Left lung (tissue), 10 donors: ENCODE data around the gene CAPS. TPM values are rescaled to one million over a fixed set of nuclear protein-coding genes. Genes with fewer than 3 reads are reported as not detected.
A peak's percentile ranks its signal among the peaks of the same experiment; 100 is the strongest.

Experiments
- ATAC-seq: fragments of 200-7000 bp; cut with Tn5 transposase; one replicate; pipeline ENCODE4 v1.9.1; 2020; ENCODE audit warnings: moderate library complexity
- DNase-seq, 4 donors: peaks; one replicate each; pipeline ENCODE4 v3.0.0-alpha.2; 2013 to 2020
- H3K27ac ChIP-seq, 2 donors: fragments of 200-600 bp; sonication (generic) in 1 of 2; one replicate each; pipeline versions ENCODE4 v1.5.0 to v1.8.0; 2020 to 2021
- H3K27me3 ChIP-seq, 2 donors: fragments of 200-600 bp; sonication (generic) in 1 of 2; one replicate each; pipeline versions ENCODE4 v1.5.0 to v1.8.0; 2020 to 2021
- H3K36me3 ChIP-seq, 2 donors: fragments of 200-600 bp; sonication (generic) in 1 of 2; one replicate each; pipeline versions ENCODE4 v1.5.0 to v1.8.0; 2020 to 2021
- H3K4me1 ChIP-seq, 2 donors: fragments of 200-600 bp; one replicate each; pipeline ENCODE4 v1.8.0; 2021
- H3K4me3 ChIP-seq, 2 donors: fragments of 200-600 bp; sonication (generic) in 1 of 2; one replicate each; pipeline versions ENCODE4 v1.5.0 to v1.8.0; 2020 to 2021; ENCODE audit warnings: mild to moderate bottlenecking in 1 of 2
- H3K9me3 ChIP-seq, 2 donors: fragments of 200-600 bp; sonication (generic) in 1 of 2; one replicate each; pipeline versions ENCODE4 v1.5.0 to v1.8.0; 2020 to 2021
- CTCF ChIP-seq, 2 donors: fragments of 200-600 bp; sonication (generic) in 1 of 2; IDR thresholded peaks; one replicate each; pipeline versions ENCODE4 v1.5.0 to v1.8.0; 2021; ENCODE audit warnings: antibody characterized with exemption in 2 of 2
- intact Hi-C, 2 donors: fragments of 100-400 bp; cut with DNase I; formaldehyde crosslinking; loops; one replicate each; pipeline versions ENCODE4 v1.11.2 to v1.14.2; 2022
- polyA plus RNA-seq, 6 donors: library from polyadenylated mRNA; unstranded; fragments of 120-200 nt; gene quantifications; one replicate each; pipeline ENCODE4 v1.2.1, GENCODE V29; 2013; ENCODE audit not compliant: insufficient read length in 6 of 6
- total RNA-seq, 2 donors: library from RNA; stranded (reverse); fragmentation: NEBNext Ultra II Directional; extraction: Animal tissue kit (Norgen Biotek cat#: 25700); gene quantifications; one replicate each; pipeline ENCODE4 v1.2.1, GENCODE V29; 2021
- donor health status: DM: no; HTN: yes; CAD: no.
- donor health status: DM: no; HTN: no; CAD: no.

Gene CAPS
- total and polyA plus RNA-seq, 8 donors: 8.8 to 44.9 (median 28.3) TPM

GRCh38 chr19:5940260-5941208, 26.5 kb downstream of the CAPS start:
- Histone ChIP-seq H3K36me3 (peaks cover 0 to 59% of the 10 kb centered on the region in 2 donors), H3K9me3 (no peaks in the 10 kb centered on the region), H3K27me3 (no peaks in the 10 kb centered on the region), H3K4me1 (peaks cover 3 to 7% of the 10 kb centered on the region in 2 donors), H3K4me3 (no peak overlapping the region), H3K27ac (no peak overlapping the region)
- intact Hi-C loops: no loop called here
- ATAC-seq (no peak), DNase-seq (peak in 1 of 4 donors; percentile 40)
- no peak for TF ChIP-seq CTCF (IDR thresholded peaks at IDR 0.05)

GRCh38 chr19:5941673-5942072, 27.6 kb downstream of the CAPS start:
- Histone ChIP-seq H3K4me1 (peaks cover under 1 to 14% of the 10 kb centered on the region in 2 donors), H3K27ac (no peak overlapping the region), H3K4me3 (no peak overlapping the region), H3K36me3 (peaks cover 0 to 47% of the 10 kb centered on the region in 2 donors), H3K9me3 (no peaks in the 10 kb centered on the region), H3K27me3 (no peaks in the 10 kb centered on the region)
- TF ChIP-seq CTCF (IDR thresholded peaks at IDR 0.05): no peak
- peak in 1 of 4 donors; percentile 28 for DNase-seq
- ATAC-seq: no peak
- intact Hi-C loops: no loop called here

- TF ChIP-seq CTCF (IDR thresholded peaks at IDR 0.05): no peak
- no peaks in the 10 kb centered on the region for H3K9me3 ChIP-seq
- H3K4me1 ChIP-seq: peaks cover 9 to 27% of the 10 kb centered on the region in 2 donors
- H3K27ac ChIP-seq: no peak overlapping the region
- intact Hi-C loops: no loop called here
- no peak overlapping the region for H3K4me3 ChIP-seq
- H3K27me3 ChIP-seq: no peaks in the 10 kb centered on the region
- DNase-seq: peak in 1 of 4 donors; percentile 39
- peaks cover 0 to 36% of the 10 kb centered on the region in 2 donors for H3K36me3 ChIP-seq
- no peak for ATAC-seq
Observed at GRCh38 chr19:5943045-5943444, 29.0 kb downstream of the CAPS start.

- Histone ChIP-seq H3K27me3 (no peaks in the 10 kb centered on the region), H3K4me1 (peaks cover 12 to 33% of the 10 kb centered on the region in 2 donors), H3K4me3 (no peak overlapping the region), H3K36me3 (peaks cover 0 to 30% of the 10 kb centered on the region in 2 donors), H3K9me3 (no peaks in the 10 kb centered on the region), H3K27ac (no peak overlapping the region)
- no peak for TF ChIP-seq CTCF (IDR thresholded peaks at IDR 0.05)
- intact Hi-C loops: no loop called here
- DNase-seq (no peak), ATAC-seq (no peak)
Observed at GRCh38 chr19:5943623-5944022, 29.6 kb downstream of the CAPS start.

GRCh38 chr19:5947435-5947834, 33.4 kb downstream of the CAPS start:
- Histone ChIP-seq H3K4me3 (no peak overlapping the region), H3K4me1 (peaks cover 31 to 65% of the 10 kb centered on the region in 2 donors), H3K27me3 (no peaks in the 10 kb centered on the region), H3K36me3 (peaks cover 0 to 14% of the 10 kb centered on the region in 2 donors), H3K27ac (peak overlapping the region; percentile 71 to 85), H3K9me3 (no peaks in the 10 kb centered on the region)
- TF ChIP-seq CTCF (IDR thresholded peaks at IDR 0.05): no peak
- DNase-seq: peak in 3 of 4 donors; percentile 73 to 87 (median 82)
- intact Hi-C loops: no loop called here
- ATAC-seq: peak; percentile 53
